NCI-H2196 treated with DMSO at 0.1 percent for 48 hours (cell line): ENCODE results near the gene GNPAT.

Experiments used
- DNase-seq: peaks from one replicate; lab custom pipeline; 2025; ENCODE audit not compliant: unreplicated experiment; lab: John Stamatoyannopoulos, UW

Gene GNPAT

DNA sequence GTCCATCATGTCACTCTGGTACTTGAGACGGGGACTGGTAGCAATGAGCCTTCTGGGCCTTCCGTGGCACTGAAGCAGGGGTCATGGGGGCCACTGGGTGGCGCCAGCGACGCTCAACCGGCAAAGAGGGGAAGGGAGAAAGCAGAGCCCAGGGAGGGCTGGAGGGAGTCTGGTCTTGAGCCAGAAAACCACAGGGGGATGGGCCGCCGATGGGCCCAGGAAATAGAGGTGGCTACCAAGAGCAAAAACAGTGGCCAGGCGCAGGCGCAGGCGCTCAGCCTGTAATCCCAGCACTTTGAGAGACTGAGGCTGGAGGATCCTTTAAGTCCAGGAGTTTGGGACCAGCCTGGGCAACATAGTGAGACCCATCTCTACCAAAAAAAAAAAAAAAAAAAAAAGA is 74.9 kb downstream of the GNPAT start:
- no peak for DNase-seq

DNA sequence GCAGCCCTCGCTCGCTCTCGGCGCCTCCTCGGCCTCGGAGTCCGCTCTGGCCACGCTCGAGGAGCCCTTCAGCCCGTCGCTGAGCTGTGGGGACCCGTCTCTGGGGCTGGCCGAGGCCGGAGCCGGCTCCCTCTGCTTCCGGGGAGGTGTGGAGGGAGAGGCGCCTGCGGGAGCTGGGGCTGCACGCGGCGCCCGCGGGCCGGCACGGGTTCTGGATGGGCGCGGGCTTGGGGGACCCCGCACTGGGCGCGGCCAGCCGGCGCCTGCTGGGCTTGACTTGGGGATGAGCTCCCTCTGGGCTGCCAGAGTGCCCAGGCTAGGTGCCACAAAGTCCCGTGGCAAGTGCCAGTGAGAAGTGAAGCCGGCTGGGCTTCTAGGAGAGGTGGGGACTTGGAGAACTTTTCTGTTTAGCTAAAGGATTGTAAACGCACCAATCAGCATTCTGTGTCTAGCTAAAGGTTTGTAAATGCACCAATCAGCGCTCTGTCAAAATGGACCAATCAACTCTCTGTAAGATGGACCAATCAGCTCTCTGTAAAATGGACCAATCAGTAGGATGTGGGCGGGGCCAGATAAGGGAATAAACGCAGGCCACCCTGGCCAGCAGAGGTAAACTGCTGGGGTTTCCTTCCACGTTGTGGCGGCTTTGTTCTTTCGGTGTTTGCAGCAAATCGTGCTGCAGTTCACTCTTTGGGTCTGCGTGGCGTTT is 76.4 kb downstream of the GNPAT start:
- no peak for DNase-seq

DNA sequence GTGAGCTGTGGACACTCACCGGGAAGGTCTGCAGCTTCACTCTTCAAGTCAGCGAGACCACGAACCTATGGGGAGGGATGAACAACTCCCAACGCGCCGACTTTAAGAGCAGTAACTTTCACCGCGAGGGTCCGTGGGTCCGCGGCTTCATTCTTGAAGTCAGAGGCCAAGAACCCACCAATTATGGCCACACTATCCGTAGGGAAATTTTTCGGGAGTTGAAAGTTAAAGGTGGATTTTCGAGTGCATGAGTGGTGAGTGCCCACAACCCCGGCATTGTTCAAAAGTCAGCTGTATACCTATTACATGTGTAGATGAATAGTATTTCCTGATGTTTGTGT is 77.0 kb downstream of the GNPAT start:
- no peak for DNase-seq

DNA sequence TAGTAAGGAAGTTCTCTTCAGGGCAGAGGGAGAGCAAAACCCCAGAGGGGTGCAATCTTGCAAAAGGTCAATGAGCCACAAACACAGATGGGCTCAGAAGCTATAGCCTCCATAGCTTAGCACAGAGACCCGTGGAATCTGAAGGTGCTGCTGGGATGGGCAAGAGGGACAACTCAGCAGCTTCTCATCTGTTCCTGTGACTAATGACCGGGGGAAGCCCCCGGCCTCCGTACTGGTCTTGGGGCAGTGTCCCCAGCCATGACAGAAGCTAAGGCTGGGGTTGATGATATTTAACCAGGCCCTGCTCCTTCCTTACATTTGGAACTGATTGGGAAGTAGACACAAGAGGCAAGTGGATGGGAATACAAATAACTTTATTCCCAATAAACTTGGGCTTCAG is 77.6 kb downstream of the GNPAT start:
- DNase-seq: no peak

DNA sequence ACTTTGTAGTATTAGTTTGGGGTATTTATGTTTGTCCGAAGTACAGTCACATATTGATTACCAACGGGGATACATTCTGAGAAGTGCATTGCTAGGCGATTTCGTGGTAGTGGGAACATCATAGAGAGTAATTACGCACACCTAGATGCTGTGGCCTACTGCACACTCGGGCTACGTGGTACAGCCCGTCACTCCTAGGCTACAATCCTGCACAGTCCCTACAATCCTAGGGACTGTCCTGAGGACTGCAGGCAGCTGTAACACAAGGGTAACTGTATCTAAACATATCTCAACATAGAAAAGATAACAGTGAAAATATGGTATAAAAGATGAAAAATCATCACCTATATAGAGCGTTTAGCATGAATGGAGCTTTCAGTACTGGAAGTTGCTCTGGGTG is 78.1 kb downstream of the GNPAT start:
- no peak for DNase-seq

DNA sequence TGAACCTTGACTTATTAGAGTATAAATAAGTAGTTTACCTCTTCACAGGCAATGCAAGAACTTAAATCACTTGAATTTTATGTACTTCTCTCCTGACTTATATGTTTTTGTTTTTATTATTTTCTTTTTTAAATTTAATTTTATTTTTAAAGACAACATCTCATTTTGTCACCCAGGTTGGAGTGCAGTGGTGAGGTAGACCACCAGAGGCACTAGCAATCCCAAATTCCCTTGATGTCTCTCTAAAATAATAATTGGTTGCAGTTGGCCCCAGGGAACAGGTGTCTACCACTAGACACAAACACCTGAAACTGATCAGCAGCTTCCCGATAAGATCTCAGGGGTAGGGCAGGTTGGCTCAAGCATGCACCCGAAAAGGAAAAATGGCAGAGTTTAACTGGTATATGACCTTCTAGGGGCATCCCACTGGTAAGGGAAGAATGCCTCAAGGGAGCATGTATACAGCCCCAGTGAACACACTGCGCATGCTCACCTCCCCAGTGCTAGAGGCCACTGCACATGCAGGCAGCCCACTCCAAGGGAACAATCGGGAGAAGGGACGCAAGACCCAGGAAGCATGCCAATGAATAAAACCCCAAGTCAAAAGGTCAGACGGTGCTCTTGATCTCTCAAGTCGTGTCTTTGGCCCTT is 82.0 kb downstream of the GNPAT start:
- no peak for DNase-seq

DNA sequence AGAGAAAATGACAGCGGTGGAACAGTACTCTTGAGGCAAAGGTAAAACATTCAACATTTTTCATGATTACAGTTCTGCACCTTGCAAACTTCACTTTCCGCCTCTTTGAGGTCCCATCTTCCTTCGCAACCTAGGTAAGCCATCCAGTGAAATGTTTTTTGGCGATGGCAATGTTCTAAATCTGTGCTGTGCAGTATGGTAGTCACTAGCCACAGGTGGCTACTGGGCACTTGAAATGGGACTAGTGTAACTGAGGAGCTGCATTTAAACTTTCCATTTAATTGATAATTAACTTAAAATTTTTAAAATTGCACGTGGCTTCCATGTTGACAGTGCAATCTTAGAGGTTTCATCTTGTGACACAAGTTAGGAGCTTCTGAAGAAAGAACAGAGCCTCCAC is 83.6 kb downstream of the GNPAT start:
- no peak for DNase-seq

DNA sequence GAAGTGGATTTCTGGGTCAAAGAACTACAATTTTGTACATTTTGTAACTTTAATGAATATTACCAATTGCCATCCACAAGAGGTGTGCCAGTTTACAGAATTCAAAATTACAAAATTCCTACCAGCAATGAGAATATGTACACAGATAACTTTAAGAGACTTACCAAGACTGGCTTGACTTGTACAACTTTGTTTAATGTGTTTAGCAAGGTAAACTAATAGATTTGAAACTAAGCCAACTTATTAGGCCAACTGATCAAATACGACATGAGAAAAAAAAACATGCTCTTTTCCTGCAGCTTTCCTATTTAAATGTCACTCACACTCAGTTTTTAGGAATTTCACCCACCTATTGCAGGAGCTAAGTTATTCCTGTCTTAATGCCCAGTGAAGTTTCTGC is 85.2 kb downstream of the GNPAT start:
- no peak for DNase-seq
